GM23338 (cell line): ENCODE results near the gene IL17RB. TPM values are rescaled to one million over a fixed set of nuclear protein-coding genes. Genes with fewer than 3 reads are reported as not detected.

Source experiments
- ATAC-seq: fragments of 200-7000 bp; cut with Tn5 transposase; 3 replicates; pipeline ENCODE4 v1.9.1; 2020
- DNase-seq: peaks from one replicate; pipeline ENCODE4 v3.0.0-alpha.2; 2015; ENCODE audit warnings: low spot score
- H2AFZ ChIP-seq: fragments of 200-600 bp; sonication (generic); 2 replicates; pipeline ENCODE4 v1.8.0; 2016; ENCODE audit warnings: antibody characterized with exemption, mild to moderate bottlenecking, moderate library complexity
- H3F3A ChIP-seq: fragments of 200-600 bp; sonication (generic); replicated peaks from 2 replicates; pipeline ENCODE4 v1.8.0; 2017; ENCODE audit warnings: antibody characterized with exemption, mixed run types, low read depth
- H3K27ac ChIP-seq: fragments of 200-600 bp; sonication (generic); 2 replicates; pipeline ENCODE4 v1.6.1; 2016; ENCODE audit warnings: low read depth
- H3K27me3 ChIP-seq: fragments of 200-600 bp; sonication (generic); 2 replicates; pipeline ENCODE4 v1.8.0; 2016; ENCODE audit warnings: mild to moderate bottlenecking, mixed run types, moderate library complexity; ENCODE audit not compliant: insufficient read depth
- H3K36me3 ChIP-seq: fragments of 200-600 bp; sonication (generic); 2 replicates; pipeline ENCODE4 v1.8.0; 2016; ENCODE audit warnings: mild to moderate bottlenecking; ENCODE audit not compliant: insufficient read depth
- H3K4me1 ChIP-seq: fragments of 200-600 bp; sonication (generic); 2 replicates; pipeline ENCODE4 v1.8.0; 2016; ENCODE audit warnings: mild to moderate bottlenecking, moderate library complexity; ENCODE audit not compliant: insufficient read depth
- H3K4me2 ChIP-seq: fragments of 200-600 bp; sonication (generic); 2 replicates; pipeline ENCODE4 v1.7.1; 2017; ENCODE audit warnings: mixed run types
- H3K4me3 ChIP-seq: fragments of 200-600 bp; sonication (generic); 2 replicates; pipeline ENCODE4 v1.6.1; 2016; ENCODE audit warnings: mixed run types
- H3K79me2 ChIP-seq: fragments of 200-600 bp; sonication (generic); replicated peaks from 2 replicates; pipeline ENCODE4 v1.8.0; 2017; ENCODE audit warnings: mild to moderate bottlenecking; ENCODE audit not compliant: insufficient read depth
- H3K9me2 ChIP-seq: fragments of 200-600 bp; sonication (generic); 2 replicates; pipeline ENCODE4 v1.8.0; 2017; ENCODE audit not compliant: insufficient read depth
- H4K20me1 ChIP-seq: fragments of 200-600 bp; sonication (generic); replicated peaks from 2 replicates; pipeline ENCODE4 v1.8.0; 2017; ENCODE audit warnings: mild to moderate bottlenecking; ENCODE audit not compliant: insufficient read depth
- H3K27ac Mint-ChIP-seq: 2 replicates; pipeline ENCODE4 v1.8.0; 2020; ENCODE audit warnings: inconsistent platforms, mild to moderate bottlenecking, moderate library complexity, mixed read lengths
- H3K27me3 Mint-ChIP-seq: 3 replicates; pipeline ENCODE4 v1.8.0; 2022; ENCODE audit warnings: low read depth, mild to moderate bottlenecking, moderate library complexity, mixed read lengths, inconsistent platforms; ENCODE audit not compliant: insufficient read depth, poor library complexity
- H3K36me3 Mint-ChIP-seq: 3 replicates; pipeline ENCODE4 v1.8.0; 2021; ENCODE audit warnings: low read depth, mild to moderate bottlenecking, inconsistent platforms, moderate library complexity, mixed read lengths
- H3K4me1 Mint-ChIP-seq: 3 replicates; pipeline ENCODE4 v1.8.0; 2020; ENCODE audit warnings: mild to moderate bottlenecking, inconsistent platforms, mixed read lengths
- H3K4me3 Mint-ChIP-seq: 3 replicates; pipeline ENCODE4 v1.8.0; 2021; ENCODE audit warnings: moderate library complexity, mild to moderate bottlenecking, inconsistent platforms, mixed read lengths
- H3K9me3 Mint-ChIP-seq: 3 replicates; pipeline ENCODE4 v1.8.0; 2020; ENCODE audit warnings: moderate library complexity, mild to moderate bottlenecking, inconsistent platforms, mixed read lengths
- CREB1 ChIP-seq: fragments of 250-450 bp; sonication (Bioruptor Pico); IDR thresholded peaks from 2 replicates; pipeline ENCODE4 v1.5.0; 2020; ENCODE audit warnings: low read depth, mild to moderate bottlenecking, moderate library complexity
- CTCF ChIP-seq, 2 experiments: fragments of 200-600 bp in 1 of 2; sonication (generic) in 1 of 2; conservative IDR thresholded peaks; 2 replicates each; pipeline versions ENCODE4 v1.5.1 to v1.6.1; 2016 to 2017; ENCODE audit warnings: antibody characterized with exemption in 2 of 2, low read depth in 2 of 2, mild to moderate bottlenecking in 2 of 2, moderate library complexity in 1 of 2
- ETS1 ChIP-seq: IDR thresholded peaks from 2 replicates; pipeline ENCODE4 v1.6.1; 2016; ENCODE audit warnings: antibody characterized with exemption
- EZH2 ChIP-seq: fragments of 200-600 bp; sonication (generic); IDR thresholded peaks from one replicate; pipeline ENCODE4 v1.8.0; 2017; ENCODE audit warnings: antibody characterized with exemption, mild to moderate bottlenecking, low read depth; ENCODE audit not compliant: unreplicated experiment
- EZH2phosphoT487 ChIP-seq: fragments of 200-600 bp; sonication (generic); IDR thresholded peaks from one replicate; pipeline ENCODE4 v1.8.1; 2018; ENCODE audit warnings: antibody characterized with exemption; ENCODE audit not compliant: unreplicated experiment
- JUNB ChIP-seq: IDR thresholded peaks from one replicate; pipeline ENCODE4 v1.6.1; 2016; ENCODE audit warnings: antibody characterized with exemption; ENCODE audit not compliant: unreplicated experiment
- NANOG ChIP-seq: IDR thresholded peaks from 2 replicates; pipeline ENCODE4 v1.6.1; 2016; ENCODE audit warnings: antibody characterized with exemption, borderline replicate concordance
- REST ChIP-seq: IDR thresholded peaks from one replicate; pipeline ENCODE4 v1.6.1; 2018; ENCODE audit warnings: antibody characterized with exemption; ENCODE audit not compliant: unreplicated experiment
- STAT1 ChIP-seq: IDR thresholded peaks from one replicate; pipeline ENCODE4 v1.6.1; 2016; ENCODE audit warnings: antibody characterized with exemption; ENCODE audit not compliant: unreplicated experiment
- ZNF114 ChIP-seq: fragments of 250-450 bp; sonication (Bioruptor Pico); IDR thresholded peaks from 2 replicates; pipeline ENCODE4 v1.5.0; 2020; ENCODE audit warnings: mild to moderate bottlenecking, moderate library complexity
- polyA plus RNA-seq: library from polyadenylated mRNA; unstranded; fragments of >200 nt; fragmentation: Nextera tagmentation; extraction: Ambion mirVana; gene quantifications from 2 replicates; pipeline ENCODE4 v1.2.1, GENCODE V29; 2016
- total RNA-seq: library from RNA; depleted of rRNA; stranded (reverse); fragments of >200 nt; shearing (Covaris generic); gene quantifications from 2 replicates; pipeline ENCODE4 v1.2.3, GENCODE V29; 2014

IL17RB gene
- total and polyA plus RNA-seq, 2 experiments from 2014 or later: 5.7 to 6.9 TPM

- Histone ChIP-seq H3K36me3 (no peaks in the 10 kb centered on the region; the same call in 1 of the 2 replicates), H3F3A (no peaks in the 10 kb centered on the region), H3K4me2 (no peak overlapping the region), H3K4me3 (no peak overlapping the region), H2AFZ (no peak overlapping the region), H3K79me2 (no peaks in the 10 kb centered on the region), H4K20me1 (no peaks in the 10 kb centered on the region; the same call in 1 of the 2 replicates), H3K9me2 (no peaks in the 10 kb centered on the region), H3K27me3 (no peaks in the 10 kb centered on the region), H3K4me1 (no peaks in the 10 kb centered on the region), H3K27ac (no peak overlapping the region)
- TF ChIP-seq STAT1 (no peak), EZH2 (no peak), CTCF (conservative IDR thresholded peaks at IDR 0.05; ENCODE audit: low read depth in 2 of 2) (peak in 1 of 2 experiments; percentile 23; a peak in 1 of 4 replicates), EZH2phosphoT487 (no peak), ZNF114 (CRISPR knock-in tag) (no peak), JUNB (no peak)
- peaks cover 8% of the 10 kb centered on the region; the same call in 1 of the 3 replicates for H3K36me3 Mint-ChIP-seq
- H3K4me1 Mint-ChIP-seq: peaks cover 10% of the 10 kb centered on the region
- peak; percentile 98 for ATAC-seq
- no peaks in the 10 kb centered on the region for H3K9me3 Mint-ChIP-seq
- H3K27ac Mint-ChIP-seq: no peak overlapping the region
- no peak overlapping the region for H3K4me3 Mint-ChIP-seq
- peaks cover 2% of the 10 kb centered on the region for H3K27me3 Mint-ChIP-seq
- DNase-seq: peak; percentile 82
Measured at GRCh38 chr3:53823026-53823955, 23.1 kb upstream of the IL17RB start.

- Histone ChIP-seq H2AFZ (no peak overlapping the region), H3F3A (no peaks in the 10 kb centered on the region)
- no peak; the same call in 1 of the 3 replicates for ATAC-seq
- TF ChIP-seq EZH2 (no peak), EZH2phosphoT487 (no peak), REST (no peak), JUNB (no peak), ZNF114 (CRISPR knock-in tag) (no peak), CTCF (conservative IDR thresholded peaks at IDR 0.05; ENCODE audit: low read depth in 2 of 2) (no peak), CREB1 (CRISPR knock-in tag) (no peak), ETS1 (no peak), STAT1 (no peak), NANOG (no peak)
Measured at GRCh38 chr3:53823956-53824657, 22.3 kb upstream of the IL17RB start.

More at GRCh38 chr3:53823956-53824657, 22.3 kb upstream of the IL17RB start:
- Histone ChIP-seq H3K27ac (no peak overlapping the region), H3K36me3 (no peaks in the 10 kb centered on the region; the same call in 1 of the 2 replicates), H3K9me2 (no peaks in the 10 kb centered on the region), H3K27me3 (no peaks in the 10 kb centered on the region), H3K79me2 (no peaks in the 10 kb centered on the region), H3K4me1 (no peaks in the 10 kb centered on the region), H3K4me3 (no peak overlapping the region), H4K20me1 (no peaks in the 10 kb centered on the region; the same call in 1 of the 2 replicates), H3K4me2 (no peak overlapping the region)
- peaks cover 5% of the 10 kb centered on the region; the same call in 1 of the 3 replicates for H3K36me3 Mint-ChIP-seq
- peaks cover 2% of the 10 kb centered on the region for H3K27me3 Mint-ChIP-seq
- H3K27ac Mint-ChIP-seq: peak overlapping the region; percentile 80; the same call in 1 of the 2 replicates
- H3K4me1 Mint-ChIP-seq: peaks cover 12% of the 10 kb centered on the region
- H3K4me3 Mint-ChIP-seq: no peak overlapping the region
- DNase-seq: no peak
- no peaks in the 10 kb centered on the region for H3K9me3 Mint-ChIP-seq
